Measurements from ENCODE around the gene TDP2.

- no peak for TF ChIP-seq POLR2A (IDR thresholded peaks at IDR 0.05)
- no peak for TF ChIP-seq CTCF (IDR thresholded peaks at IDR 0.05)
Measured at GRCh38 chr6:24666097-24666640, 530 bp downstream of the TDP2 start.
